HG03571 (cell line): ENCODE measurements around the gene PANK2.

Source experiments
- ATAC-seq: cut with Tn5 transposase; IDR thresholded peaks from one replicate; pipeline ENCODE4 v1.9.1; 2021; ENCODE audit not compliant: unreplicated experiment

PANK2 gene

GRCh38 chr20:3976511-3976910, 87.3 kb downstream of the PANK2 start:
- ATAC-seq: no peak
